HCT116 (cell line): ENCODE data around the gene PROM2. TPM values are rescaled to one million over a fixed set of nuclear protein-coding genes. Genes with fewer than 3 reads are reported as not detected.

ENCODE experiments used
- ATAC-seq: fragments of 200-7000 bp; cut with Tn5 transposase; 2 replicates; pipeline ENCODE4 v1.9.1; 2020; ENCODE audit warnings: mild to moderate bottlenecking, moderate library complexity
- BruUV-seq: library from RNA; stranded (reverse); fragments of 400-500 nt; replicated peaks from 2 replicates; lab custom pipeline; 2021; lab: Mats Ljungman, UMichigan
- CTCF ChIA-PET: fragments of 300-600 bp; sonication (Branson Sonifier 250); formaldehyde crosslinking; loops from one replicate; lab custom pipeline; 2021; ENCODE audit warnings: antibody characterized with exemption; lab: Charles Lee
- POLR2A ChIA-PET: fragments of 300-600, 350-600 bp; sonication (Branson Sonifier 250); formaldehyde crosslinking; loops from one replicate; lab custom pipeline; 2021; ENCODE audit warnings: antibody characterized with exemption; lab: Charles Lee
- RAD21 ChIA-PET, 2 experiments: fragments of 300-600 bp; sonication (Branson Sonifier 250); formaldehyde crosslinking; loops; one replicate each; lab custom pipeline; 2023; ENCODE audit warnings: low total read pairs in 2 of 2; ENCODE audit not compliant: uncharacterized antibody in 2 of 2, unreplicated experiment in 2 of 2, low non-redundant PET in 1 of 2; lab: Charles Lee
- DNase-seq: peaks from one replicate; pipeline ENCODE4 v3.0.0-alpha.2; 2010; ENCODE audit warnings: low read depth, low spot score
- H2AFZ ChIP-seq: fragments of 200-600 bp; shearing (Covaris generic), sonication (generic); 2 replicates; pipeline ENCODE4 v1.6.1; 2017; ENCODE audit warnings: low read depth, mixed run types, mixed read lengths, antibody characterized with exemption, low read length; ENCODE audit not compliant: poor library complexity, severe bottlenecking
- H3K27ac ChIP-seq: 2 replicates; pipeline ENCODE4 v1.5.1; 2012; ENCODE audit warnings: low read depth, low read length
- H3K27me3 ChIP-seq: fragments of 200-600 bp; sonication (generic); 2 replicates; pipeline ENCODE4 v1.6.1; 2016; ENCODE audit warnings: mixed run types, low read length, mixed read lengths; ENCODE audit not compliant: insufficient read depth
- H3K36me3 ChIP-seq, 2 experiments: fragments of 200-500 bp in 1 of 2; fragments of 200-600 bp in 1 of 2; sonication (Bioruptor generic) in 1 of 2; sonication (generic) in 1 of 2; 2 replicates each; pipeline versions ENCODE4 v1.5.1 to v1.6.1; 2014 to 2016; ENCODE audit warnings: low read length in 2 of 2, inconsistent platforms in 1 of 2, mixed read lengths in 1 of 2, mixed run types in 1 of 2; ENCODE audit not compliant: insufficient read depth in 2 of 2, control insufficient read depth in 1 of 2
- H3K4me1 ChIP-seq, 2 experiments: fragments of 200-600 bp in 1 of 2; sonication (generic) in 1 of 2; 2 replicates each; pipeline versions ENCODE4 v1.5.1 to v1.6.1; 2012 to 2017; ENCODE audit warnings: low read length in 2 of 2, inconsistent platforms in 1 of 2, mild to moderate bottlenecking in 1 of 2, mixed read lengths in 1 of 2, mixed run types in 1 of 2, moderate library complexity in 1 of 2; ENCODE audit not compliant: insufficient read depth in 2 of 2, control insufficient read depth in 1 of 2
- H3K4me2 ChIP-seq: fragments of 200-600 bp; sonication (generic); 2 replicates; pipeline ENCODE4 v1.6.1; 2017; ENCODE audit warnings: mixed run types, low read length, mixed read lengths
- H3K4me3 ChIP-seq, 2 experiments: fragments of 200-600 bp in 1 of 2; sonication (generic) in 1 of 2; replicated peaks in 1 of 2; 2 replicates each; pipeline ENCODE4 v1.5.1; 2011 to 2016; ENCODE audit warnings: low read length in 2 of 2, control low read depth in 1 of 2, low read depth in 1 of 2, mild to moderate bottlenecking in 1 of 2, mixed read lengths in 1 of 2, mixed run types in 1 of 2
- H3K79me2 ChIP-seq: fragments of 200-600 bp; sonication (generic); 2 replicates; pipeline ENCODE4 v1.6.1; 2017; ENCODE audit warnings: mild to moderate bottlenecking, mixed run types, low read length, moderate library complexity, mixed read lengths; ENCODE audit not compliant: insufficient read depth
- H3K9ac ChIP-seq: fragments of 200-600 bp; sonication (generic); 2 replicates; pipeline ENCODE4 v1.6.1; 2016; ENCODE audit warnings: low read length, mixed read lengths
- H3K9me2 ChIP-seq: fragments of 200-600 bp; sonication (generic), shearing (Covaris generic); 2 replicates; pipeline ENCODE4 v1.6.1; 2017; ENCODE audit warnings: mixed run types, mild to moderate bottlenecking, moderate library complexity; ENCODE audit not compliant: insufficient read depth
- H3K9me3 ChIP-seq, 2 experiments: fragments of 200-500 bp in 1 of 2; fragments of 200-600 bp in 1 of 2; sonication (Bioruptor generic) in 1 of 2; sonication (generic) in 1 of 2; 2 replicates each; pipeline ENCODE4 v1.6.1; 2014 to 2017; ENCODE audit warnings: low read length in 2 of 2, mixed read lengths in 2 of 2, inconsistent platforms in 1 of 2, low read depth in 1 of 2, mild to moderate bottlenecking in 1 of 2, mixed run types in 1 of 2, moderate library complexity in 1 of 2; ENCODE audit not compliant: control insufficient read depth in 1 of 2, insufficient read depth in 1 of 2
- H4K20me1 ChIP-seq: fragments of 200-600 bp; sonication (generic), shearing (Covaris generic); 2 replicates; pipeline ENCODE4 v1.6.1; 2017; ENCODE audit warnings: mixed run types, mild to moderate bottlenecking, moderate library complexity; ENCODE audit not compliant: insufficient read depth
- CBX3 ChIP-seq: IDR thresholded peaks from 2 replicates; pipeline ENCODE4 v1.6.1; 2012; ENCODE audit warnings: low read depth
- CEBPB ChIP-seq: IDR thresholded peaks from 2 replicates; pipeline ENCODE4 v1.6.1; 2012; ENCODE audit warnings: low read depth
- ELF1 ChIP-seq: IDR thresholded peaks from 2 replicates; pipeline ENCODE4 v1.6.1; 2012; ENCODE audit warnings: low read depth, borderline replicate concordance
- EZH2phosphoT487 ChIP-seq: fragments of 200-600 bp; IDR thresholded peaks from 2 replicates; pipeline ENCODE4 v1.6.1; 2018; ENCODE audit warnings: antibody characterized with exemption, borderline replicate concordance
- FOSL1 ChIP-seq: IDR thresholded peaks from 2 replicates; pipeline ENCODE4 v1.6.1; 2012; ENCODE audit warnings: low read depth
- POLR2AphosphoS5 ChIP-seq: IDR thresholded peaks from 2 replicates; pipeline ENCODE4 v1.6.1; 2011; ENCODE audit warnings: mild to moderate bottlenecking, low read depth, low read length, moderate library complexity
- RAD21 ChIP-seq: IDR thresholded peaks from 2 replicates; pipeline ENCODE4 v1.6.1; 2012; ENCODE audit warnings: low read depth, mild to moderate bottlenecking
- SP1 ChIP-seq: IDR thresholded peaks from 2 replicates; pipeline ENCODE4 v1.6.1; 2012; ENCODE audit warnings: low read depth
- SRF ChIP-seq: IDR thresholded peaks from 2 replicates; pipeline ENCODE4 v1.6.1; 2012; ENCODE audit warnings: low read depth
- YY1 ChIP-seq: IDR thresholded peaks from 2 replicates; pipeline ENCODE4 v1.6.1; 2011; ENCODE audit warnings: low read length, low read depth, moderate library complexity, mild to moderate bottlenecking; ENCODE audit not compliant: insufficient replicate concordance; ENCODE audit errors: extremely low read depth
- ZFX ChIP-seq: fragments of 450-650 bp; IDR thresholded peaks from 2 replicates; pipeline ENCODE4 v1.6.1; 2017
- intact Hi-C: fragments of 100-400 bp; cut with micrococcal nuclease; formaldehyde crosslinking; loops from 2 replicates; pipeline ENCODE4 v1.10.0; 2022
- total RNA-seq: library from RNA; stranded (reverse); gene quantifications from one replicate; pipeline ENCODE4 v1.2.1, GENCODE V29; 2021; ENCODE audit not compliant: unreplicated experiment
- TF ChIP-seq, protein P1 (sequence below): IDR thresholded peaks from 2 replicates; pipeline ENCODE4 v1.6.1; 2012
- TF ChIP-seq, protein P2 (sequence below): IDR thresholded peaks from 2 replicates; pipeline ENCODE4 v1.6.1; 2011; ENCODE audit warnings: mild to moderate bottlenecking, low read length, moderate library complexity; ENCODE audit not compliant: insufficient replicate concordance; ENCODE audit errors: extremely low read depth

The PROM2 gene
- total RNA-seq, 1 experiment from 2014 or later: 11.9 TPM

- no peaks in the 10 kb centered on the region for H4K20me1 ChIP-seq
- ATAC-seq: no peak
- CTCF ChIA-PET: interaction anchor here (1.5 to 1.9 kb wide), 3 partner anchors 9 to 113 kb away, joined by 4 to 8 read pairs (median 4); no protein-coding TSS in a partner anchor
- POLR2A ChIA-PET: interaction anchor here (1.3 kb wide), 1 partner anchor 17 kb away, joined by 3 read pairs; no protein-coding TSS in a partner anchor
- H3K36me3 ChIP-seq: no peaks in the 10 kb centered on the region
- H3K4me2 ChIP-seq: no peak overlapping the region
- no peak for DNase-seq
- H3K9me3 ChIP-seq: no peaks in the 10 kb centered on the region
- H3K9ac ChIP-seq: no peak overlapping the region
- H3K4me3 ChIP-seq: no peak overlapping the region
- no TSS peak for BruUV-seq
- H3K4me1 ChIP-seq: peaks cover 33 to 61% of the 10 kb centered on the region in 2 experiments
- no peaks in the 10 kb centered on the region for H3K27me3 ChIP-seq
- no peak overlapping the region for H2AFZ ChIP-seq
- no peaks in the 10 kb centered on the region for H3K79me2 ChIP-seq
- H3K9me2 ChIP-seq: no peaks in the 10 kb centered on the region
- TF ChIP-seq YY1 (no peak), CBX3 (no peak), SRF (no peak), SP1 (no peak), ELF1 (no peak), RAD21 (no peak), EZH2phosphoT487 (no peak), FOSL1 (no peak), CEBPB (no peak), ZFX (no peak), POLR2AphosphoS5 (no peak)
- TF ChIP-seq, protein P1, sequence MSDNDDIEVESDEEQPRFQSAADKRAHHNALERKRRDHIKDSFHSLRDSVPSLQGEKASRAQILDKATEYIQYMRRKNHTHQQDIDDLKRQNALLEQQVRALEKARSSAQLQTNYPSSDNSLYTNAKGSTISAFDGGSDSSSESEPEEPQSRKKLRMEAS: no peak
- TF ChIP-seq, protein P2, sequence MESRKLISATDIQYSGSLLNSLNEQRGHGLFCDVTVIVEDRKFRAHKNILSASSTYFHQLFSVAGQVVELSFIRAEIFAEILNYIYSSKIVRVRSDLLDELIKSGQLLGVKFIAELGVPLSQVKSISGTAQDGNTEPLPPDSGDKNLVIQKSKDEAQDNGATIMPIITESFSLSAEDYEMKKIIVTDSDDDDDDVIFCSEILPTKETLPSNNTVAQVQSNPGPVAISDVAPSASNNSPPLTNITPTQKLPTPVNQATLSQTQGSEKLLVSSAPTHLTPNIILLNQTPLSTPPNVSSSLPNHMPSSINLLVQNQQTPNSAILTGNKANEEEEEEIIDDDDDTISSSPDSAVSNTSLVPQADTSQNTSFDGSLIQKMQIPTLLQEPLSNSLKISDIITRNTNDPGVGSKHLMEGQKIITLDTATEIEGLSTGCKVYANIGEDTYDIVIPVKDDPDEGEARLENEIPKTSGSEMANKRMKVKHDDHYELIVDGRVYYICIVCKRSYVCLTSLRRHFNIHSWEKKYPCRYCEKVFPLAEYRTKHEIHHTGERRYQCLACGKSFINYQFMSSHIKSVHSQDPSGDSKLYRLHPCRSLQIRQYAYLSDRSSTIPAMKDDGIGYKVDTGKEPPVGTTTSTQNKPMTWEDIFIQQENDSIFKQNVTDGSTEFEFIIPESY: no peak
- intact Hi-C loops: no loop called here
- no peak overlapping the region; the same call in 1 of the 2 replicates for H3K27ac ChIP-seq
- RAD21 ChIA-PET: no interaction called here
Observed at GRCh38 chr2:95276244-95276887, 2.1 kb downstream of the PROM2 start.
